H1 (cell line): ENCODE results near the gene HMGCLL1. TPM values are rescaled to one million over a fixed set of nuclear protein-coding genes. Genes with fewer than 3 reads are reported as not detected.

ENCODE experiments used
- CTCF ChIA-PET: fragments of 300-600 bp; sonication (Branson Sonifier 250); formaldehyde crosslinking; loops from one replicate; lab custom pipeline; 2021; ENCODE audit not compliant: partially characterized antibody; lab: Charles Lee
- POLR2A ChIA-PET: fragments of 300-600 bp; sonication (Branson Sonifier 250); formaldehyde crosslinking; loops from one replicate; lab custom pipeline; 2021; ENCODE audit warnings: inconsistent platforms; ENCODE audit not compliant: partially characterized antibody; lab: Charles Lee
- DNase-seq, 2 experiments: peaks; one replicate each; pipeline versions ENCODE4 v3.0.0 to v3.0.0-alpha.2; 2010 to 2022; ENCODE audit warnings: low spot score in 2 of 2, low read depth in 1 of 2, mixed read lengths in 1 of 2
- FAIRE-seq: peaks from 2 replicates; lab custom pipeline; 2011; peaks lifted over from hg19 to GRCh38; lab: Jason Lieb, UNC
- H2AFZ ChIP-seq: 2 replicates; pipeline ENCODE4 v1.8.1; 2012; ENCODE audit warnings: low read length, inconsistent platforms
- H2AK5ac ChIP-seq: 2 replicates; pipeline ENCODE4 v1.6.1; 2013; ENCODE audit warnings: low read depth, low read length
- H2BK120ac ChIP-seq: replicated peaks from 2 replicates; pipeline ENCODE3; 2013; ENCODE audit warnings: low read depth, low read length, inconsistent platforms
- H2BK12ac ChIP-seq: 2 replicates; pipeline ENCODE4 v1.6.1; 2013; ENCODE audit warnings: low read depth, low read length
- H2BK15ac ChIP-seq: 2 replicates; pipeline ENCODE4 v1.6.1; 2013; ENCODE audit warnings: low read length
- H2BK20ac ChIP-seq: 2 replicates; pipeline ENCODE4 v1.6.1; 2013; ENCODE audit warnings: low read length
- H2BK5ac ChIP-seq: 2 replicates; pipeline ENCODE4 v1.6.1; 2013; ENCODE audit warnings: low read depth, low read length
- H3K14ac ChIP-seq: 2 replicates; pipeline ENCODE4 v1.6.1; 2013; ENCODE audit warnings: inconsistent platforms; ENCODE audit not compliant: insufficient read length
- H3K18ac ChIP-seq: 2 replicates; pipeline ENCODE4 v1.6.1; 2013; ENCODE audit warnings: low read length; ENCODE audit errors: extremely low read depth
- H3K23ac ChIP-seq: 2 replicates; pipeline ENCODE4 v1.6.1; 2013; ENCODE audit warnings: inconsistent platforms; ENCODE audit not compliant: insufficient read length
- H3K23me2 ChIP-seq: 2 replicates; pipeline ENCODE4 v1.6.1; 2013; ENCODE audit warnings: low read depth, low read length
- H3K27ac ChIP-seq: 2 replicates; pipeline ENCODE4 v1.6.1; 2011; ENCODE audit warnings: low read depth, low read length, inconsistent platforms
- H3K27me3 ChIP-seq, 4 experiments: replicated peaks in 1 of 4; 1 replicate in 1 of 4; 2 replicates in 3 of 4; pipeline versions ENCODE4 v1.6.1 to v1.8.1; 2011 to 2013; ENCODE audit warnings: low read length in 3 of 4, mild to moderate bottlenecking in 3 of 4, inconsistent platforms in 2 of 4, mixed read lengths in 2 of 4, moderate library complexity in 1 of 4; ENCODE audit not compliant: control insufficient read depth in 3 of 4, insufficient read depth in 3 of 4; ENCODE audit errors: extremely low read depth in 1 of 4
- H3K36me3 ChIP-seq, 4 experiments: 2 replicates each; pipeline versions ENCODE4 v1.6.1 to v1.8.1; 2011 to 2013; ENCODE audit warnings: mild to moderate bottlenecking in 4 of 4, low read length in 3 of 4, moderate library complexity in 2 of 4, control low read depth in 1 of 4, inconsistent platforms in 1 of 4; ENCODE audit not compliant: insufficient read depth in 4 of 4, control insufficient read depth in 2 of 4
- H3K4ac ChIP-seq: replicated peaks from 2 replicates; pipeline ENCODE3; 2013; ENCODE audit warnings: low read length, low read depth, mixed read lengths, inconsistent platforms; ENCODE audit not compliant: insufficient read length
- H3K4me1 ChIP-seq, 4 experiments: replicated peaks in 1 of 4; 1 replicate in 1 of 4; 2 replicates in 3 of 4; pipeline versions ENCODE4 v1.6.1 to v1.8.1; 2011 to 2013; ENCODE audit warnings: low read length in 3 of 4, inconsistent platforms in 2 of 4, mixed read lengths in 1 of 4; ENCODE audit not compliant: insufficient read depth in 4 of 4, control insufficient read depth in 3 of 4
- H3K4me2 ChIP-seq, 2 experiments: 2 replicates each; pipeline versions ENCODE4 v1.6.1 to v1.8.1; 2011 to 2013; ENCODE audit warnings: low read depth in 2 of 2, low read length in 2 of 2, control low read depth in 1 of 2, inconsistent platforms in 1 of 2, mild to moderate bottlenecking in 1 of 2; ENCODE audit not compliant: insufficient read depth in 1 of 2
- H3K4me3 ChIP-seq, 4 experiments: fragments of 200-600, 300-600 bp in 1 of 4; sonication (generic), shearing (Covaris generic), sonication (Bioruptor Twin) in 1 of 4; 2 replicates each; pipeline versions ENCODE4 v1.5.1 to v1.8.1; 2011 to 2016; ENCODE audit warnings: low read length in 4 of 4, low read depth in 3 of 4, control low read depth in 2 of 4, inconsistent platforms in 2 of 4, mild to moderate bottlenecking in 2 of 4, mixed read lengths in 1 of 4, moderate library complexity in 1 of 4; ENCODE audit not compliant: insufficient read depth in 2 of 4; ENCODE audit errors: extremely low read depth in 1 of 4
- H3K56ac ChIP-seq: replicated peaks from 2 replicates; pipeline ENCODE3; 2013; ENCODE audit warnings: low read depth, mild to moderate bottlenecking, mixed read lengths, low read length, inconsistent platforms; ENCODE audit not compliant: insufficient read length
- H3K79me1 ChIP-seq: 2 replicates; pipeline ENCODE4 v1.6.1; 2013; ENCODE audit warnings: low read depth, low read length, control low read depth
- H3K79me2 ChIP-seq, 2 experiments: 2 replicates each; pipeline versions ENCODE4 v1.6.1 to v1.8.1; 2012 to 2013; ENCODE audit warnings: low read length in 2 of 2, mild to moderate bottlenecking in 2 of 2, inconsistent platforms in 1 of 2; ENCODE audit not compliant: insufficient read depth in 2 of 2, control insufficient read depth in 1 of 2
- H3K9ac ChIP-seq, 4 experiments: replicated peaks in 1 of 4; 1 replicate in 1 of 4; 2 replicates in 3 of 4; pipeline versions ENCODE4 v1.6.1 to v1.8.1; 2011 to 2013; ENCODE audit warnings: low read depth in 3 of 4, low read length in 3 of 4, control low read depth in 2 of 4, mild to moderate bottlenecking in 2 of 4, moderate library complexity in 2 of 4, inconsistent platforms in 1 of 4; ENCODE audit errors: extremely low read depth in 1 of 4
- H3K9me3 ChIP-seq, 2 experiments: 2 replicates each; pipeline versions ENCODE4 v1.6.1 to v1.8.1; 2012 to 2013; ENCODE audit warnings: mild to moderate bottlenecking in 2 of 2, moderate library complexity in 2 of 2, control low read depth in 1 of 2, inconsistent platforms in 1 of 2, low read depth in 1 of 2, low read length in 1 of 2, mixed read lengths in 1 of 2; ENCODE audit not compliant: insufficient read depth in 2 of 2
- H4K20me1 ChIP-seq, 2 experiments: replicated peaks in 1 of 2; 2 replicates each; pipeline versions ENCODE3 to v1.8.1; 2011 to 2013; ENCODE audit warnings: inconsistent platforms in 2 of 2, low read length in 2 of 2, mild to moderate bottlenecking in 1 of 2; ENCODE audit not compliant: insufficient read depth in 2 of 2, control insufficient read depth in 1 of 2
- H4K5ac ChIP-seq: 2 replicates; pipeline ENCODE4 v1.6.1; 2013; ENCODE audit warnings: low read length, low read depth, mixed read lengths, inconsistent platforms; ENCODE audit not compliant: insufficient read length
- H4K8ac ChIP-seq: 2 replicates; pipeline ENCODE4 v1.8.0; 2013; ENCODE audit warnings: mild to moderate bottlenecking, moderate library complexity, low read length, inconsistent platforms; ENCODE audit not compliant: insufficient read depth; ENCODE audit errors: extremely low read depth
- H4K91ac ChIP-seq: replicated peaks from 2 replicates; pipeline ENCODE3; 2013; ENCODE audit warnings: low read length, mixed read lengths, inconsistent platforms; ENCODE audit not compliant: insufficient read length
- BACH1 ChIP-seq: IDR thresholded peaks from 2 replicates; pipeline ENCODE4 v1.6.1; 2012; ENCODE audit warnings: low read length, improper control_type of control experiment
- JUN ChIP-seq: IDR thresholded peaks from 2 replicates; pipeline ENCODE4 v1.6.1; 2011; ENCODE audit warnings: low read depth, mild to moderate bottlenecking, improper control_type of control experiment, low read length
- polyA plus RNA-seq, 7 experiments: library from polyadenylated mRNA; depleted of rRNA in 3 of 7; stranded (reverse) in 5 of 7; unstranded in 2 of 7; fragments of >200 nt in 5 of 7; fragments of 200-250 nt in 2 of 7; gene quantifications; 1 replicate in 5 of 7; 2 replicates in 1 of 7; 4 replicates in 1 of 7; pipeline versions ENCODE4 v1.2.1 to v1.2.3, GENCODE V29; 2011 to 2013; ENCODE audit warnings: missing spikeins in 2 of 7, mixed read lengths in 2 of 7
- total RNA-seq: library from RNA; stranded (reverse); fragmentation: NEBNext Ultra II Directional; extraction: Animal tissue kit (Norgen Biotek cat#: 25700); gene quantifications from 2 replicates; pipeline ENCODE4 v1.2.1, GENCODE V29; 2021

The HMGCLL1 gene
- total and polyA plus RNA-seq, 2 of the 8 experiments (the other 6 are each of a cell fraction or from before 2014, with no cell fraction given): 0.06 to 0.41 TPM

- H2BK5ac ChIP-seq: no peak overlapping the region
Observed at GRCh38 chr6:55499591-55499990, 79.4 kb downstream of the HMGCLL1 start.

More at GRCh38 chr6:55499591-55499990, 79.4 kb downstream of the HMGCLL1 start:
- Histone ChIP-seq H3K23me2 (no peaks in the 10 kb centered on the region), H3K36me3 (no peaks in the 10 kb centered on the region), H2BK15ac (no peak overlapping the region), H4K20me1 (no peaks in the 10 kb centered on the region), H3K27ac (no peak overlapping the region), H3K9ac (no peak overlapping the region), H4K8ac (no peak overlapping the region), H3K4me3 (no peak overlapping the region), H3K4me1 (no peaks in the 10 kb centered on the region), H3K9me3 (no peaks in the 10 kb centered on the region), H3K56ac (no peak overlapping the region), H2BK12ac (no peak overlapping the region), H2BK120ac (no peak overlapping the region), H3K27me3 (peaks cover 0 to 1% (median 0%) of the 10 kb centered on the region in 4 experiments; a peak in 1 of 7 replicates), H3K18ac (no peak overlapping the region), H3K4me2 (no peak overlapping the region), H4K91ac (no peak overlapping the region), H3K14ac (no peak overlapping the region), H3K4ac (no peak overlapping the region), H2BK20ac (no peak overlapping the region), H3K79me1 (no peaks in the 10 kb centered on the region), H3K23ac (no peak overlapping the region), H3K79me2 (no peaks in the 10 kb centered on the region), H4K5ac (no peak overlapping the region), H2AFZ (no peak overlapping the region), H2AK5ac (no peak overlapping the region)
- CTCF ChIA-PET: interaction anchor here (0.8 kb wide), 1 partner anchor 9 kb away, joined by 4 read pairs; no protein-coding TSS in a partner anchor
- TF ChIP-seq JUN (no peak), BACH1 (no peak)
- no peak for FAIRE-seq
- no peak for DNase-seq
- POLR2A ChIA-PET: no interaction called here
